Erythroblast (primary cell): Measurements from ENCODE around the gene NRG2.

Experiments
- GATA1 ChIP-seq: IDR thresholded peaks from 2 replicates; pipeline ENCODE4 v1.6.1; 2011; ENCODE audit warnings: low read depth, mild to moderate bottlenecking, control low read depth, low read length, moderate library complexity
- POLR2A ChIP-seq: IDR thresholded peaks from 2 replicates; pipeline ENCODE4 v1.6.1; 2011; ENCODE audit warnings: mild to moderate bottlenecking, low read length

GRCh38 chr5:139958432-139959148, 84.5 kb downstream of the NRG2 start:
- TF ChIP-seq POLR2A (no peak), GATA1 (no peak)
